Measurements from ENCODE around the gene CLRN3. TPM values are rescaled to one million over a fixed set of nuclear protein-coding genes. Genes with fewer than 3 reads are reported as not detected.

CLRN3 gene
- total RNA-seq, 3 donors from 2014 or later: not detected

DNA sequence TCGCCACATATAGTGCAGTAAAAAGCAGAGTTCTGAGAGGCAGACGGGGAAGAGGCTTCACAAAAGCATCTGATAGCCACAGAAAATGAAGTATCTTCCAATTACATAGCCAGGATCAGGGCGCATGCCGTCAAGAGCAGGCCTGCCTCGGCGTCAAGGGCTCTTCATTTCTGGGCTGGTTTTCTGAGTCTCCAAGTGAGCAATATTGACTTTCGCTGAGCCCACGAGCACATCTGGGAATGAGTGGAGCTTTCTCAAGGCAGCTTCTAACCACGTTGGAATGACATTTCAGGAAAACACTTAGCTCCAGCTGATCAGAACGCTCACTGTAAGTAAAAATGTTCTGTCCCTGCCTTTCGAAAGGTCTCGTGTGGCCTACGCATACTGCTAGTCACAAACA, 51.9 kb downstream of the CLRN3 start:
- no peaks in the 10 kb centered on the region for H3K4me1 Mint-ChIP-seq (ENCODE audit: low read depth)
- no peaks in the 10 kb centered on the region for H3K36me3 Mint-ChIP-seq (ENCODE audit: insufficient read depth)
- H3K27me3 Mint-ChIP-seq (ENCODE audit: low read depth): peaks cover 18% of the 10 kb centered on the region
- ATAC-seq: no peak
- H3K9me3 Mint-ChIP-seq: no peaks in the 10 kb centered on the region
- DNase-seq: no peak
- no peak overlapping the region for H3K4me3 Mint-ChIP-seq

DNA sequence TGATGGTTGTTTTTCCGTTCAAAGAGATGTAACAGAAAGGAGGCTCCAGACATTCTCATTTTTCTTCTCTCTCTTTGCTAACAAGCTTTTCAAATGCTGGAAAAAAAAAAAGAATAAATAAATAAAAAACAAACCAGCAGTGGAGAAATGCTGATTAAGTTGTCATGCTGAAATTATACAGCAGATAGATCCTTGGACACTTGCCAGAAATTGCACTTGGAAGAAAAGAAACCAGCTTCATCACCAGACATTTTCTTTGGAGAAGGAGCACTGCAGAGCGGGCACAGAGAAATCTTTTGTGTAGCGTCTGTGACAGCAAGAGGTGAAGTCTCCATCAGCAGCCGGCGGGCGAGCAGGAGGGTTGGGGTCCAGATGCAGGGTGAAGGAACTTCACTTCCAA, 55.8 kb downstream of the CLRN3 start:
- no peak overlapping the region for H3K4me3 Mint-ChIP-seq
- no peak for ATAC-seq

DNA sequence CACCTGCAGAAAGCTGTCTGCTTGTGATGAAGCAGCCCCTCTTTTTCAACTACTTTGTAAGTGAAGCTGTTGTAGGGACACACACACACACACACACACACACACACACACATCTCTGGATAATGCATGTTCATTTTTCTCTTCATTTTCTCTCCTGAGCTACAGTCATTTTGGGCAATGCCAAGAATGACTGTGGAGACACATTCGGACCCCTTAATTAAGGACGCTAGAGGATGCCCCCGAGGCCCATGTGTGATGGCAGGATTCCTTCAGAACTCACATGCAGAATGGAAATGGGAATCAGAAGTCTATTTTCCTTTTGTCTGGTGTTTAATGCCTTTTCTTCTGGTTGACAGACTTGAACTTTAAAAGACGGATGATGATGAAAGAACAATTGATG, 56.6 kb downstream of the CLRN3 start:
- Mint-ChIP-seq H3K27me3 (ENCODE audit: low read depth) (peaks cover 32% of the 10 kb centered on the region), H3K9me3 (no peaks in the 10 kb centered on the region), H3K4me3 (no peak overlapping the region), H3K4me1 (ENCODE audit: low read depth) (no peaks in the 10 kb centered on the region), H3K36me3 (ENCODE audit: insufficient read depth) (no peaks in the 10 kb centered on the region)
- no peak for ATAC-seq
- DNase-seq: no peak

More for the DNA sequence above, 55.8 kb downstream of the CLRN3 start:
- Mint-ChIP-seq H3K27me3 (ENCODE audit: low read depth) (peaks cover 30% of the 10 kb centered on the region), H3K36me3 (ENCODE audit: insufficient read depth) (no peaks in the 10 kb centered on the region), H3K4me1 (ENCODE audit: low read depth) (no peaks in the 10 kb centered on the region), H3K9me3 (no peaks in the 10 kb centered on the region)
- DNase-seq: no peak

DNA sequence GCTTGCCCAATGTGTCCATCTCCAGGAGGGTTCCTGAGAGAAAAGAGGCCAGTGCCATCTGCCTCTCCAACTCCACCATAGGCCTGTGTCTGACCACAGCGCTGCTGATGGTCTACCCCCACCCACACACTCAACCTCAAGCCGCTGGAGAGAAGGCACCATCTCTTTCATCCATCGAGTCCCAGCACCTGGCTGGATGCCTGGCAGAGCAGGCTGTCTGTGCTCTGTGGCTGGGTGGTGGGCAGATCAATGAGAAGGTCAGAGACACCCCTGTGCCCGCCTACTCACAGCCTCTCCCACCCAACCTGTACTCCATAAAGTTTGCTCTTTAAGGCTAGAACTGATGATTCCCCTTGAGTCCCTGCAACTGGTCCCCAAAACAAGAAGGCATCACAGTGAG, 58.0 kb downstream of the CLRN3 start:
- Mint-ChIP-seq H3K36me3 (ENCODE audit: insufficient read depth) (no peaks in the 10 kb centered on the region), H3K4me1 (ENCODE audit: low read depth) (no peaks in the 10 kb centered on the region), H3K27me3 (ENCODE audit: low read depth) (peaks cover 27% of the 10 kb centered on the region), H3K4me3 (no peak overlapping the region), H3K9me3 (no peaks in the 10 kb centered on the region)
- ATAC-seq: no peak
- DNase-seq: no peak

DNA sequence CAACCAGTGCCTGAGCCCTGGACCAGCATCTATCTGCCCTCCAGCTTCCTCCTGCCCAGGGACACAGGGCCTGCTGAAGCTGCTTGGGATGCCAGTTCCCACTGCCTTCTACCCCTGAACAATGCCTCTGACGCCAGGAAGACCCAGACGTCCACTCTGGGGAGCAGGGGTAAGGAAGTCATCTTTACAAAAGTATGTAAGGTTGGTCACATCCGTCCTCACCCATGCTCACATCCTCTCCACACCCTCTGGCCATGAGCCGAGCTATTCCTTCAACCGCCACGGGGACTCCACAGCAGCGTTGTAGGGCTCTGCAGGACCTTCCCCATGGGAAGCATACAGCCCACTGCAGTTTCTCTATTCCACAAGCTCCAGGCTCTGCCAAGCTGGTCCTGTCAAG, 58.5 kb downstream of the CLRN3 start:
- no peak overlapping the region for H3K4me3 Mint-ChIP-seq

DNA sequence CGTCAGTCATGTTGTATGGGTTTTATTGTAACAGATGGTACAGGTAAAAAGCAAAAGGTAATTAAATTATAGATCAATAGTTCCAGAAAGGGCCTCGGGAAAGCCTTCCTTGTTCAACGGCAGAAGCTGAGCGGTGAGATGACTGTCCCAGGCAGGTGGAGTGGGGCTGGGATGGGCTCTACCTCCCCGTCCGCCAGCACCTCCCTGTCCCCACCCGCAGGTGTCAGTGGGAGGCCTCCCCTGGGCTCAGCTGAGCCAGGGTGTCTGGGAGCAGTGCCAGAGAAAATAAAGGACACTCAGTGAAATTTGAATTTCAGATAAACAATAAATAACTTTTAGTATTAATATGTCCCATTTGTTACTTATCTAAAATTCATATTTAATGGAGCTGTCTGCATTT, 58.9 kb downstream of the CLRN3 start:
- no peaks in the 10 kb centered on the region for H3K9me3 Mint-ChIP-seq
- DNase-seq: no peak
- no peak for ATAC-seq
- H3K4me1 Mint-ChIP-seq (ENCODE audit: low read depth): no peaks in the 10 kb centered on the region
- no peak overlapping the region for H3K4me3 Mint-ChIP-seq
- H3K27me3 Mint-ChIP-seq (ENCODE audit: low read depth): peaks cover 27% of the 10 kb centered on the region
- no peaks in the 10 kb centered on the region for H3K36me3 Mint-ChIP-seq (ENCODE audit: insufficient read depth)

More for the DNA sequence above, 58.5 kb downstream of the CLRN3 start:
- no peak for ATAC-seq
- DNase-seq: no peak
- Mint-ChIP-seq H3K27me3 (ENCODE audit: low read depth) (peaks cover 27% of the 10 kb centered on the region), H3K4me1 (ENCODE audit: low read depth) (no peaks in the 10 kb centered on the region), H3K36me3 (ENCODE audit: insufficient read depth) (no peaks in the 10 kb centered on the region), H3K9me3 (no peaks in the 10 kb centered on the region)

DNA sequence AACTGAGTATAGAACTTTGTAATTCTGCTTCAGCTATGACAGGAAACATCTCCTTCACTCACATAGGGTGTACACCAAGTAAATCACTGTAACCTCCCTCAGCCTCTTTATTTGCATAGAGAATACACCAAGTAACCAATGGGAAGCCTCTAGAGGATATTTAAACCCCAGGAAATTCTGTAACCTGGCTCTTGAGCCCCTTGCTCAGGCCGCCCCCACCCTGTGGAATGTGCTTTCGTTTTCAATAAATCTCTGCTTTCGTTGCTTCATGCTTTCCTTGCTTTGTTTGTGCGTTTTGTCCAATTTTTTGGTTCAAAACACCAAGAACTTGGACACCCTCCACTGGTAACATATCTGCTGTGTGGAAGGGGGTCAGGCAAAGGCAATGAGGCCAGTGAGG, 60.2 kb downstream of the CLRN3 start:
- no peaks in the 10 kb centered on the region for H3K9me3 Mint-ChIP-seq
- no peaks in the 10 kb centered on the region for H3K36me3 Mint-ChIP-seq (ENCODE audit: insufficient read depth)
- H3K4me1 Mint-ChIP-seq (ENCODE audit: low read depth): no peaks in the 10 kb centered on the region
- DNase-seq: no peak
- ATAC-seq: no peak
- H3K4me3 Mint-ChIP-seq: no peak overlapping the region
- H3K27me3 Mint-ChIP-seq (ENCODE audit: low read depth): peaks cover 27% of the 10 kb centered on the region

DNA sequence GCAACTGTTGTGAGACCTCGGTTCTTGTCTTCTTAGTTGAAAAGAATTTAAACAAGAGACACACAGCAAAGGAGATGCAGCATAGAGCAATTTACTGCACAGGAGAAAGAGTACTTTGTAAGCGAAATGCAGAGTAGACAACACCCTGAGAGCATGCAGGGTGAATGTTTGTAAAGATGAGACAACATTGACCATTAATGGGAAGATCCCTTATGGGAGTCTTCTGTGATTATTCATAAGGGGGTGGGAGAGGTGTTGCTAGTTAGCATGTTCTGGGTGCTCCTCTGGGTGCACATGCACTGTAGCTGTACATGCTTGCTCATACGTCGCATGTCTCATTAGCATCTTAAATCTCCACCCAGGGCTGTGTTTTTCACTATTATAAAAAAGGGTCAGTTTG, 62.3 kb downstream of the CLRN3 start:
- H3K27me3 Mint-ChIP-seq (ENCODE audit: low read depth): peaks cover 15% of the 10 kb centered on the region
- no peaks in the 10 kb centered on the region for H3K36me3 Mint-ChIP-seq (ENCODE audit: insufficient read depth)
- no peak overlapping the region for H3K4me3 Mint-ChIP-seq
- H3K4me1 Mint-ChIP-seq (ENCODE audit: low read depth): no peaks in the 10 kb centered on the region
- DNase-seq: no peak
- H3K9me3 Mint-ChIP-seq: no peaks in the 10 kb centered on the region
- ATAC-seq: no peak

Other genes starting within 250 kb of the CLRN3 start
- not detected for gene FOXI2, start 155.8 kb downstream of the CLRN3 start, total RNA-seq
- gene PTPRE, start 14.2 kb upstream of the CLRN3 start, total RNA-seq: 10 to 100 TPM; 35.8 to 49.1 (median 46.1) TPM
- 1 to 10 TPM; 5.4 to 5.7 (median 5.4) TPM for gene MKI67, start 233.5 kb upstream of the CLRN3 start, total RNA-seq